Activated CD4-positive, CD25-positive, alpha-beta regulatory T cell treated with anti-CD3 and anti-CD28 coated beads, Interleukin-2, amount 50 U/mL, for 16 hours (primary cell): ENCODE results near the gene RFX2.
"Not testable (repeated sequence)": the region's sequence is repeated elsewhere in the genome, so short reads cannot be mapped to it uniquely, and the experiment has no call there.

ENCODE experiments used
- DNase-seq: peaks from one replicate; pipeline ENCODE4 v3.0.0-alpha.2; 2020; ENCODE audit warnings: low read depth, low spot score

RFX2 gene

DNA sequence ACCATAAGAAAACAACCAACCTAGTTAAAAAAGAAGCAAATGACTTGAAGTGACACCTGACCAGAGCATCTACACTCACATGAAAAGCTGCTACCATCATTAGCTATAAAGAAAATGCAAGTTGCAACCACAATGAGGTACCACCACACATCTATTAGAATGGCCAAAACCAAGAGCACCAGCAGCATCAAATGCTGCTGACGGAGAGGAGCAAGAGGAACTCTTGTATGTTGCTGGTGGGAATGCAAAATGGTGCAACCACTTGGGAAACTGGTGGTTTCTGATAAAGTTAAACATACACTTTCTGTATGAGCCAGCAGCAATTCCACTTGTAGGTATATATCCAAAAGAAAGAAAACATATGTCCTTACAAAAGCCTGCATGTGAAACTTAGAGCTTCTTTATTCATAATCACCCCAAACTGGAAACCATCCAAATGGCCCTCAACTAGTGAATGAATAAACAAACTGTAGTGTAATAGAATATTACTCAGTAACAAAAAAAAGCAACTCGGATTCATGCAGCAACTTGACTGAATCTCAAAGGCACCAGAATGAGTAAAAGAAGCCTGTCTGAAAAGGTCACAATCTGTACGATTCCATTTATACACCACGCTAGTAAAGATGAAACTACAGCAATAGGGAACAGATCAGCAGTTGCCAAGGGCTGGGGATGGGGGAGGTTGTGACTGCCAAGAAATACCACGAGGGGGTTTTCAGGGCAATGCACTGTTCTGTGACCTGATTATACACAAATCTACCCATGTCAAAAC lies 71.5 kb downstream of the RFX2 start:
- DNase-seq, result no peak

GRCh38 chr19:6035026-6035425 lies 75.3 kb downstream of the RFX2 start:
- no peak for DNase-seq

DNA sequence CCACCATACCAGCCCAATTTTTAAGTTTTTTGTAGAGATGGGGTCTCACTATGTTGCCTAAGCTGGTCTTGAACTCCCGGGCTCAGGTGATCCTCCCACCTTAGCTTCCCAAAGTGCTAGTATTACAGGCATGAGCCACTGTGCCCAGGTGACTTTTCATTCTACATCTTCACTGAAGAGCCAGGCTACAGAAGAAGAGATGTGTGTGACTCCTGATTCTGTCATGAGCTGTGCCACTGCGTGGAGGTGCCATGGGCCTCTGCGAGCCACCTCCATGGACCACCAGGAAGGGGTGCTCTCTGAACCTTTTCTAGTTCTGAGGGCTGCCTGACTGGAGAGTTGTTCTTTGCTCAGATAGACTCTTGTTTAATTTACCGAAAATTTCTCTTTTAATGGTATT lies 75.8 kb downstream of the RFX2 start:
- no peak for DNase-seq

GRCh38 chr19:6033744-6034264 lies 76.5 kb downstream of the RFX2 start:
- no peak for DNase-seq

- DNase-seq, result no peak
These were observed 77.5 kb downstream of the RFX2 start for GRCh38 chr19:6032827-6033226.

DNA sequence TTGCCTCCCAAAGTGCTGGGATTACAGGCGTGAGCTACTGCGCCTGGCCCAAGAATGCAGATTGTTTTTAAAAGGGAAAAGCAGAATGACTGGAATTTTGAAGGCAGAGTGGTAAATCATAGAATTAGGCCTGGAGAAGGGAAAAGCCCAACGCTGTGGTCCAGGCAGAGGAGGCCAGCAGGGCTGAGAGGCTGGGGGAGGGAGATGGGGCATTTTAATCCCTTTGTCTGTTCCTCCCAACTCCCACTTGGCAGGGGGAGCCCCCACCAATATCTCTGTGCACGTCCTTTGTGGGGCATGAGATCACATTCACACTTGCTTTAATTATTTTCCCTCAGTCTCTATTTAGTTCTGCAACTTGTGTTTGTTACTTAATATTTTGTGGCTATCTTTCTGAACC lies 77.9 kb downstream of the RFX2 start:
- DNase-seq, result no peak

DNA sequence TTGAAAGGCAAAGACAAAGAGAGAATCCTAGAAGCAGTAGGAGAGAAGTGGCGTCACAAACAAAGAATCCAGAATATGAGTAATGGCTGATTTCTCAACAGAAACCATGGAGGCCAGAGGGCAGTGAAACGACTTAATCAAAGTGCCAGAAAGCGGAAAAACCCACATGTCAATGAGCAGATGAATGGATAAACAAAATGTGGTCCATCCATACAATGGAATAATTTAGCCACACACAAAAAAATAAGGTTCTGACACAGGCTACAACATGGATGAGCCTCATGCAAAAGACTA lies 80.1 kb downstream of the RFX2 start:
- no peak for DNase-seq

GRCh38 chr19:6026390-6027227 lies 83.7 kb downstream of the RFX2 start:
- DNase-seq, result no peak

DNA sequence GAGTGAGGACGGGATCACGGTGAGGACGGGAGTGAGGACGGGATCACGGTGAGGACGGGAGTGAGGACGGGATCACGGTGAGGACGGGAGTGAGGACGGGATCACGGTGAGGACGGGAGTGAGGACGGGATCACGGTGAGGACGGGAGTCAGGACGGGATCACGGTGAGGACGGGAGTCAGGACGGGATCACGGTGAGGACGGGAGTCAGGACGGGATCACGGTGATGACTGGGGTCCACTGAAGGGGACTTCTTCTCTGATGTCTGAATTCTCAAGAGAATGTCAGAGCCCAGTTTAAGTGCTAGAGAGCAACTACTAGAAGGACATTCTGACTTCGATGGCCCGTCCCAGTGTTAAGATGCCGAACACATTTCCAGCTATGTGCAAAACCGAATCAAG lies 85.5 kb downstream of the RFX2 start:
- DNase-seq, result not testable (repeated sequence)

- no peak for DNase-seq
These were observed 86.4 kb downstream of the RFX2 start for GRCh38 chr19:6023936-6024335.

DNA sequence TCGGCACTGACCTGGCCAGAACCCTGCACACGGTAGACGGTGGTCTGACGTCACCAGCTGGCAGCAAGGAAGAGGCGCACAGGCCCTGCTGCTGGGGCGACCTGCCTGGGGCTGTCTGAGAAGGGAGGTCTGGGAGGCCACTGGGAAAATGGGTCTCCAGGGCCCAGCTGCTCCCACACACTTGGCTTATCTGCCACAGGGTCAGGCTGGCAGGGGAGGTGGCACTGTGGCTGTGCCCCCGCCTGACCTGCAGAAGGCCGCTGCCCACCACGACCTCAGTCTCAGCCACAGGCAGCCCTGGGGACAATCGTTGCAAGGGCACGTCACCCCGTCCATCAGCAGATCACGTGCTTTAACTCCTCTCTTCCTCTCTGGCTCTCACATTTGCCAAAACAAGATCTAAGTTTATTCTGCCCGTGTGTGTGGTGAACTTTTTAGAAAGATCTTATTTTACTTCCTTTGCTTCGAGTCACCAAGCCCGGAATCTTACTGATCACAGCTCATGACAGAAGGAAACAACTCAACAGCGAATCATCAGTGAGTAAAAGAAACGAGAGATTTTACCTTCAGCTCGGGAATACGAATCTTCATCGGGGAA lies 87.1 kb downstream of the RFX2 start:
- no peak for DNase-seq

- no peak for DNase-seq
These were observed 87.7 kb downstream of the RFX2 start for GRCh38 chr19:6022570-6023064.

- peak; percentile 69 for DNase-seq
These were observed 88.3 kb downstream of the RFX2 start for GRCh38 chr19:6021878-6022569.

DNA sequence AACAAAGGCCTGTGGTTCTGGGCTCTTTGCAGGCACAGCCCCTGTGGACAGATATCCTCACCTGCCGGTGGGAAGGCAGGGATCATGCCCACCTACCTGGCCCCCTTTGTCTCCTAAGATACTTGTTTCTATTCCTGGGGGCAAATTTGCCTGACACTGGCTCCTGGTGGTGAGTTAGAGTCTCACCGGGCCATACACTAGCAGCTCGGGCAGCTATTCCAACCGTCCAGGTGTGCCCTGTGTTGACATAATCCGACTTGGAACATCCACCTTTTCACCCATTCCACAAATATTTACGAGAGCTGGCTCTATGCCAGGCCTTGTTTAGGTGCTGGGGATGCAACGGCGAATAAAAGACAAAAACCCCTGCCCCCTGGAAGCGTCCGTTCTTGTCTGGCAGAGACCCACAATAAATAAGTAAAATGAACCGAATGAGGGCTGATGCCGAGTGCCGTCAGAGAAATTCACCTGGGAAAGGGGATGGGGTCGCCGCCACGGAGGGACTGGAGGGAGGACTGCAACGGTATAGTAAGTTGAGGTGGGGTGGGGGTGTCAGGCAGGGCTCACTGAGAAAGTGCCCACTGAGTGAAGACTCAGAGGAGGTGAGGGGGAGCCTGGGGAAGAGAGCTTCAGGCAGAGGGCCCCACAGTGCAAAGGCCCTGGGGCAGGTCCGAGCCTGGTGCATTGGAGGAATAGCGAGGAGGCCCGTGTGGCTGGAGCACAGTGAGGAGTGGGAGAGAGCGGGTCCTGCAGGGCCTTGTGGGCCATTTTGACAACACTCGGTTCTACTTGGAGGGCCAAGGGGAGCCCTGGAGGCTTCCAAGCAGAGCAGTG lies 89.1 kb downstream of the RFX2 start:
- no peak for DNase-seq

- no peak for DNase-seq
These were observed 90.0 kb downstream of the RFX2 start for GRCh38 chr19:6020166-6020882.

DNA sequence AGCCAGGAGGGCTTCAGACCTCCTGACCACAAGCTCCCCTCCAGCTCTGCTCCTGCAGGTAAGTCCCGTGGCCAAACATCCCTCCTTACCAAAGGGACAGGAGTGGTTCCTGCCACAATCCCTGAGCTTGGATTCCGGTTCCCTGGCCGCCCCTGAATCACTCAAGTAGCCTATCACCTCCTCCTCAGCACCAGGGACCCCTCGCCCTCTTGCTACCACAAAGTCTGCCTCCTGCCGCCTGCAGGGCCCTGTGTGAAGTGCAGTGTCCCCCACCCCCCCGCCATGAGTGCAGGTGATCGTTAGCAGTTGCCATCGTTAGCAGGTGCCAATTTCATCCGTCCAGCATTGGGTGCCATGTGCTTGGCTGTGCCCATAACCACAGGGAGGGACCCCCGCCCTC lies 91.5 kb downstream of the RFX2 start:
- DNase-seq, result no peak

DNA sequence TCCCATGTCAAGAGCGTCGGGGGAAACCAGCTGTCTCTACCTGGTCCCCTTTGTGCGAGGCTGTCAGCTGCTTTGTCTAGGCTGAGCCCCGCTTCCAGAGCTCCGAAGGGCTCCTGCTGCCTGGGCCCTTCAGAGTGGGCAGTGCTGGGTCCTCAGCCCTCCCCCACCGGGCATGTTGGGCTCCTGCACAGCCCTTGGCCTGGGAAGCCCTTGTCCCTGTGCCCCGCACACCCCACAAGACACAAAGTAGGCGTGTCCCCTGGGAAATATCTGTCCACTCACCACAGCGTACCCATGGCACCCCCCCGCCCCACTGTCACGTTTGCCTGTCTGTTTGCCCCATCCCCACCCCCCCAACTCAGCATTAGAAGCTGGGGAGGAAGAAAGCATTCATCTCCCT lies 92.7 kb downstream of the RFX2 start:
- no peak for DNase-seq

DNA sequence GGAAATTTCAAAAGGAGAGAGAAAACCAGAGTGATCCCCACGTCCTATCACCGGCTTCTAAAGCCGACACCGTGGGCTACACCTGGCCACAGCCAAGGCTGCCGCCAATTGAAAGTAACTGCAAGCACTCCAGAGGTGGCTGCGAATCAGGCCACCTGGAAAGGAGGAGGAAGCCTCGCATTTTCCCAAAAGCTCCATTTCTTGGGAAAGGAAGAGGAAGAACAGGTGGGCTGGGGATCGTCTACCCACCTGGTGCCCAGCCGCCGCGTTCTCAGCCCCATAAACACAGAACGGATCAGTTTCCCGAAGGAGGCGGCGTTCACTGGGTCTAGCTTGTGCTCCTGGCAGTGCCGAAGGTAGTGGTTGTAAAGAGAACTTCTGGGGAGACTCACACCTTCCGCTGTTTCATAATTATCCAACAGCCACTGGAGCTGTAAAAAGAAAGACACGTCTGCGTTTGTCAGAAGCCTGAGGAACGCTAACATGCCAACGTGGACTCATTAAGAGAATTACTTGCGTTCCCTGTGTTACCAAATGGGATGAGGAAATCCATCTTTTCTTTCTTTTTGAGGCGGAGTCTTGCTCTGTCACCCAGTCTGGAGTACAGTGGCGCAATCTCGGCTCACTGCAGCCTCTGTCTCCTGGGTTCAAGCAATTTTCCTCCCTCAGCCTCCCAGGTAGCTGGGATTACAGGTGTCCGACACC lies 94.3 kb downstream of the RFX2 start:
- no peak for DNase-seq

- DNase-seq, result no peak
These were observed 95.7 kb downstream of the RFX2 start for GRCh38 chr19:6014551-6015135.
